GM06990 (cell line): ENCODE results near the gene HSFX1.

Experiments used
- DNase-seq: peaks from one replicate; pipeline ENCODE4 v3.0.0-alpha.2; 2011; ENCODE audit not compliant: insufficient read length; ENCODE audit errors: extremely low read depth
- H3K27me3 ChIP-seq: replicated peaks from 2 replicates; pipeline ENCODE4 v1.6.0; 2011; ENCODE audit warnings: low read length; ENCODE audit not compliant: control insufficient read depth, insufficient read depth
- H3K36me3 ChIP-seq: 2 replicates; pipeline ENCODE4 v1.5.1; 2011; ENCODE audit warnings: low read length; ENCODE audit not compliant: control insufficient read depth, insufficient read depth
- H3K4me3 ChIP-seq: replicated peaks from 2 replicates; pipeline ENCODE4 v1.5.1; 2011; ENCODE audit warnings: low read depth, mild to moderate bottlenecking, control low read depth, low read length
- TF ChIP-seq, protein P1 (sequence below): IDR thresholded peaks from 2 replicates; pipeline ENCODE4 v1.5.1; 2011; ENCODE audit warnings: low read length, control low read depth, mild to moderate bottlenecking, inconsistent platforms; ENCODE audit not compliant: insufficient read depth, poor library complexity, severe bottlenecking

Gene HSFX1

GRCh38 chrX:149799095-149799714, 25.3 kb downstream of the HSFX1 start:
- peak; percentile 26 for DNase-seq
- TF ChIP-seq, protein P1, sequence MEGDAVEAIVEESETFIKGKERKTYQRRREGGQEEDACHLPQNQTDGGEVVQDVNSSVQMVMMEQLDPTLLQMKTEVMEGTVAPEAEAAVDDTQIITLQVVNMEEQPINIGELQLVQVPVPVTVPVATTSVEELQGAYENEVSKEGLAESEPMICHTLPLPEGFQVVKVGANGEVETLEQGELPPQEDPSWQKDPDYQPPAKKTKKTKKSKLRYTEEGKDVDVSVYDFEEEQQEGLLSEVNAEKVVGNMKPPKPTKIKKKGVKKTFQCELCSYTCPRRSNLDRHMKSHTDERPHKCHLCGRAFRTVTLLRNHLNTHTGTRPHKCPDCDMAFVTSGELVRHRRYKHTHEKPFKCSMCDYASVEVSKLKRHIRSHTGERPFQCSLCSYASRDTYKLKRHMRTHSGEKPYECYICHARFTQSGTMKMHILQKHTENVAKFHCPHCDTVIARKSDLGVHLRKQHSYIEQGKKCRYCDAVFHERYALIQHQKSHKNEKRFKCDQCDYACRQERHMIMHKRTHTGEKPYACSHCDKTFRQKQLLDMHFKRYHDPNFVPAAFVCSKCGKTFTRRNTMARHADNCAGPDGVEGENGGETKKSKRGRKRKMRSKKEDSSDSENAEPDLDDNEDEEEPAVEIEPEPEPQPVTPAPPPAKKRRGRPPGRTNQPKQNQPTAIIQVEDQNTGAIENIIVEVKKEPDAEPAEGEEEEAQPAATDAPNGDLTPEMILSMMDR: no peak
- H3K4me3 ChIP-seq: no peak overlapping the region
- H3K27me3 ChIP-seq: no peaks in the 10 kb centered on the region
- H3K36me3 ChIP-seq: no peaks in the 10 kb centered on the region

GRCh38 chrX:149799938-149800337, 26.1 kb downstream of the HSFX1 start:
- Histone ChIP-seq H3K27me3 (no peaks in the 10 kb centered on the region), H3K4me3 (no peak overlapping the region), H3K36me3 (no peaks in the 10 kb centered on the region)
- DNase-seq: no peak
- TF ChIP-seq, protein P1: no peak

GRCh38 chrX:149803458-149804062, 29.7 kb downstream of the HSFX1 start:
- H3K4me3 ChIP-seq: no peak overlapping the region
- DNase-seq: no peak
- TF ChIP-seq, protein P1: no peak
- H3K27me3 ChIP-seq: no peaks in the 10 kb centered on the region
- no peaks in the 10 kb centered on the region for H3K36me3 ChIP-seq

GRCh38 chrX:149804102-149804501, 30.2 kb downstream of the HSFX1 start:
- Histone ChIP-seq H3K27me3 (no peaks in the 10 kb centered on the region), H3K4me3 (no peak overlapping the region), H3K36me3 (no peaks in the 10 kb centered on the region)
- DNase-seq: no peak
- TF ChIP-seq, protein P1: no peak

DNA sequence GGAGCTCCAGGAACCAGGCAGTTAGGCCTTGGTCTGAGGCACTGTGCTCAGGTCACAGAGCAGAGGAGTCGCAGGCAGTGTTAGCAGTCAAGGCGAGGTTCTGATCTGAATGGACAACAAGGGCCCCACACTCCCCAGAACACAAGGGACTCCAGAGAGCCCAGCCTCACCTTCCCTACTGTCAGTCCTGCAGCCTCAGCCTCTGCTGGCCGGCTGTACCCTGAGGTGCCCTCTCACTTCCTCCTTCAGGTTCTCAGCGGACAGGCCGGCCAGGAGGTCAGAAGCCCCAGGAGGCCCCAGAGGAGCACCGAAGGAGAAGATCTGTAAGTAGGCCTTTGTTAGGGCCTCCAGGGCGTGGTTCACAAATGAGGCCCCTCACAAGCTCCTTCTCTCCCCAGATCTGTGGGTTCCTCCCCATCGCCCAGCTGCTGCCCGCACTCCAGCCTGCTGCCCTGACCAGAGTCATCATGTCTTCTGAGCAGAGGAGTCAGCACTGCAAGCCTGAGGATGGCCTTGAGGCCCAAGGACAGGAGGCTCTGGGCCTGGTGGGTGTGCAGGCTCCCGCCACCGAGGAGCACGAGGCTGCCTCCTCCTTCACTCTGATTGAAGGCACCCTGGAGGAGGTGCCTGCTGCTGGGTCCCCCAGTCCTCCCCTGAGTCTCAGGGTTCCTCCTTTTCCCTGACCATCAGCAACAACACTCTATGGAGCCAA, 34.0 kb downstream of the HSFX1 start:
- peak; percentile 33 for DNase-seq
- Histone ChIP-seq H3K27me3 (no peaks in the 10 kb centered on the region), H3K36me3 (no peaks in the 10 kb centered on the region), H3K4me3 (no peak overlapping the region)
- TF ChIP-seq, protein P1: no peak
